Liver (tissue), 9 donors: ENCODE data around the gene LRRC25. TPM values are rescaled to one million over a fixed set of nuclear protein-coding genes. Genes with fewer than 3 reads are reported as not detected.

Experiments
- DNase-seq: peaks from one replicate; pipeline ENCODE4 v3.0.0-alpha.2; 2017; ENCODE audit warnings: low spot score
- H3K27ac ChIP-seq, 2 donors: one replicate each; pipeline ENCODE4 v1.7.0; 2013; ENCODE audit warnings: inconsistent platforms in 2 of 2, low read length in 2 of 2, control low read depth in 1 of 2, low read depth in 1 of 2, mild to moderate bottlenecking in 1 of 2
- H3K27me3 ChIP-seq, 4 donors: one replicate each; pipeline versions ENCODE4 v1.6.1 to v1.7.0; 2013; ENCODE audit warnings: low read length in 3 of 4, inconsistent platforms in 1 of 4, mild to moderate bottlenecking in 1 of 4, moderate library complexity in 1 of 4; ENCODE audit not compliant: control insufficient read depth in 4 of 4, insufficient read depth in 4 of 4
- H3K36me3 ChIP-seq, 4 donors: one replicate each; pipeline versions ENCODE4 v1.6.1 to v1.7.0; 2013; ENCODE audit warnings: low read length in 3 of 4, mild to moderate bottlenecking in 3 of 4, low read depth in 1 of 4, moderate library complexity in 1 of 4; ENCODE audit not compliant: control insufficient read depth in 4 of 4, insufficient read depth in 3 of 4
- H3K4me1 ChIP-seq, 4 donors: one replicate each; pipeline versions ENCODE4 v1.6.1 to v1.7.0; 2013; ENCODE audit warnings: low read length in 3 of 4, mild to moderate bottlenecking in 3 of 4, moderate library complexity in 1 of 4; ENCODE audit not compliant: control insufficient read depth in 4 of 4, insufficient read depth in 4 of 4
- H3K4me3 ChIP-seq, 3 donors: one replicate each; pipeline versions ENCODE4 v1.6.1 to v1.7.0; 2013; ENCODE audit warnings: low read length in 3 of 3, control low read depth in 1 of 3, low read depth in 1 of 3, mild to moderate bottlenecking in 1 of 3
- H3K9ac ChIP-seq, 2 donors: one replicate each; pipeline ENCODE4 v1.7.0; 2013; ENCODE audit warnings: low read length in 2 of 2, mild to moderate bottlenecking in 2 of 2, moderate library complexity in 2 of 2, control low read depth in 1 of 2, low read depth in 1 of 2
- H3K9me3 ChIP-seq, 4 donors: one replicate each; pipeline versions ENCODE4 v1.6.1 to v1.7.0; 2013; ENCODE audit warnings: low read length in 3 of 4; ENCODE audit not compliant: control insufficient read depth in 4 of 4
- ATF3 ChIP-seq: IDR thresholded peaks from 2 replicates; pipeline ENCODE4 v1.6.1; 2016; ENCODE audit warnings: antibody characterized with exemption
- CTCF ChIP-seq: fragments of 150-350 bp; IDR thresholded peaks from 2 replicates; pipeline ENCODE4 v1.5.1; 2017; ENCODE audit warnings: improper control_type of control experiment, low read depth, low read length; ENCODE audit not compliant: missing input control
- EGR1 ChIP-seq, 2 donors: IDR thresholded peaks; 2 replicates each; pipeline ENCODE4 v1.6.1; 2016 to 2018; ENCODE audit warnings: antibody characterized with exemption in 2 of 2, low read depth in 2 of 2
- FOXA1 ChIP-seq: IDR thresholded peaks from 2 replicates; pipeline ENCODE4 v1.6.1; 2016; ENCODE audit warnings: antibody characterized with exemption
- FOXA2 ChIP-seq: IDR thresholded peaks from 2 replicates; pipeline ENCODE4 v1.6.1; 2016; ENCODE audit warnings: antibody characterized with exemption
- GABPA ChIP-seq, 2 donors: IDR thresholded peaks in 1 of 2; conservative IDR thresholded peaks in 1 of 2; 2 replicates each; pipeline ENCODE4 v1.6.1; 2016; ENCODE audit warnings: antibody characterized with exemption in 2 of 2, mild to moderate bottlenecking in 1 of 2, moderate library complexity in 1 of 2
- HNF4A ChIP-seq, 2 donors: conservative IDR thresholded peaks; 2 replicates each; pipeline ENCODE4 v1.6.1; 2016; ENCODE audit warnings: antibody characterized with exemption in 2 of 2, mild to moderate bottlenecking in 2 of 2
- HNF4G ChIP-seq: IDR thresholded peaks from 2 replicates; pipeline ENCODE4 v1.6.1; 2016; ENCODE audit warnings: antibody characterized with exemption
- JUND ChIP-seq, 2 donors: IDR thresholded peaks; 2 replicates each; pipeline ENCODE4 v1.6.1; 2016; ENCODE audit warnings: antibody characterized with exemption in 2 of 2
- NR2F2 ChIP-seq: IDR thresholded peaks from 2 replicates; pipeline ENCODE4 v1.6.1; 2016; ENCODE audit warnings: antibody characterized with exemption
- RAD21 ChIP-seq, 2 donors: IDR thresholded peaks; 2 replicates each; pipeline ENCODE4 v1.6.1; 2016; ENCODE audit warnings: antibody characterized with exemption in 2 of 2, mild to moderate bottlenecking in 2 of 2
- RXRA ChIP-seq, 2 donors: IDR thresholded peaks; 2 replicates each; pipeline ENCODE4 v1.6.1; 2017 to 2018; ENCODE audit warnings: antibody characterized with exemption in 2 of 2, mild to moderate bottlenecking in 1 of 2
- SP1 ChIP-seq: IDR thresholded peaks from 2 replicates; pipeline ENCODE4 v1.6.1; 2018; ENCODE audit warnings: antibody characterized with exemption, mild to moderate bottlenecking
- TAF1 ChIP-seq: conservative IDR thresholded peaks from 2 replicates; pipeline ENCODE4 v1.6.1; 2016; ENCODE audit warnings: antibody characterized with exemption, mild to moderate bottlenecking
- YY1 ChIP-seq: IDR thresholded peaks from 2 replicates; pipeline ENCODE4 v1.6.1; 2016; ENCODE audit warnings: antibody characterized with exemption, mild to moderate bottlenecking
- WGBS: extraction: QIAGEN DNeasy Blood & Tissue Kit; methylation state at CpG from one replicate; pipeline ENCODE4 v1.1.7; 2013; 5-methylcytosine and 5-hydroxymethylcytosine counted together
- polyA plus RNA-seq, 2 donors: library from polyadenylated mRNA; stranded (reverse) in 1 of 2; unstranded in 1 of 2; fragments of 200-250 nt in 1 of 2; fragments of >200 nt in 1 of 2; fragmentation: Nextera tagmentation in 1 of 2; extraction: Ambion mirVana in 1 of 2; gene quantifications; one replicate each; pipeline versions ENCODE4 v1.2.1 to v1.2.3, GENCODE V29; 2013 to 2015
- total RNA-seq, 2 donors: library from RNA; depleted of rRNA; stranded (reverse); fragments of >200 nt; gene quantifications; one replicate each; pipeline ENCODE4 v1.2.3, GENCODE V29; 2014
- TF ChIP-seq, protein P1 (sequence below): IDR thresholded peaks from 2 replicates; pipeline ENCODE4 v1.6.1; 2016; ENCODE audit warnings: antibody characterized with exemption
- TF ChIP-seq, protein P2 (sequence below): IDR thresholded peaks from 2 replicates; pipeline ENCODE4 v1.6.1; 2016; ENCODE audit warnings: antibody characterized with exemption
- TF ChIP-seq, protein P3 (sequence below): IDR thresholded peaks from 2 replicates; pipeline ENCODE4 v1.6.1; 2016; ENCODE audit warnings: antibody characterized with exemption, mild to moderate bottlenecking
- donor health status: healthy.
- donor health status: healthy.
- donor health status: healthy.
- donor health status: healthy.
- donor health status: healthy.

The LRRC25 gene
- total and polyA plus RNA-seq, 4 donors, result 2.3 to 13.4 (median 6.9) TPM

DNA sequence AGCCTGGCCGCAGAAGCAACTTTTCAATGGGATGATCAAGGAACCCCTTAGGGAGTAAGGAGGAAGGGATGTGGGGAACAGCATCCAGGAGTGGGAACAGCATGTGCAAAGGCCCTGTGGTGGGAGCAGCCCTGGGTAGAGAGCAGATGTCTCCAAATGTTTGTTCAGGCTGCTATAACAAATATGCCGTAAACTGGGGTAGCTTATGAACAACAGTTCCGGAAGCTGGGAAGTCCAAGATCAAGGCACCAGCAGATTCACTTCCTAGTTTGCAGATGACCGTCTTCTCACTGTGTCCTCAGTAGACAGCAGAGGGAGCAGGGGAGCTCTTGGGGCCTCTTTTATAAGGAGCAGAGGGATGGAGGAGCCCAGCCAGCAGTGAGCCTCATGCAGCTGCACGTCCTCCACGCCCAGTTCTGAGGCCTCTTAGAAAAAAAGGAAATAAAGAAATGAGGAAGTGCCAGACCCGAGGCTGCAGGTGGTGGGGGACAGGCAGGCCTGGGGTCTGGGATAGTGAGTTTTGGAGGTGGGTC is 4.2 kb upstream of the LRRC25 start:
- no peaks in the 10 kb centered on the region for H3K9me3 ChIP-seq
- no peaks in the 10 kb centered on the region for H3K36me3 ChIP-seq
- peaks cover 9 to 32% (median 19%) of the 10 kb centered on the region in 4 donors for H3K4me1 ChIP-seq
- TF ChIP-seq, protein P1, sequence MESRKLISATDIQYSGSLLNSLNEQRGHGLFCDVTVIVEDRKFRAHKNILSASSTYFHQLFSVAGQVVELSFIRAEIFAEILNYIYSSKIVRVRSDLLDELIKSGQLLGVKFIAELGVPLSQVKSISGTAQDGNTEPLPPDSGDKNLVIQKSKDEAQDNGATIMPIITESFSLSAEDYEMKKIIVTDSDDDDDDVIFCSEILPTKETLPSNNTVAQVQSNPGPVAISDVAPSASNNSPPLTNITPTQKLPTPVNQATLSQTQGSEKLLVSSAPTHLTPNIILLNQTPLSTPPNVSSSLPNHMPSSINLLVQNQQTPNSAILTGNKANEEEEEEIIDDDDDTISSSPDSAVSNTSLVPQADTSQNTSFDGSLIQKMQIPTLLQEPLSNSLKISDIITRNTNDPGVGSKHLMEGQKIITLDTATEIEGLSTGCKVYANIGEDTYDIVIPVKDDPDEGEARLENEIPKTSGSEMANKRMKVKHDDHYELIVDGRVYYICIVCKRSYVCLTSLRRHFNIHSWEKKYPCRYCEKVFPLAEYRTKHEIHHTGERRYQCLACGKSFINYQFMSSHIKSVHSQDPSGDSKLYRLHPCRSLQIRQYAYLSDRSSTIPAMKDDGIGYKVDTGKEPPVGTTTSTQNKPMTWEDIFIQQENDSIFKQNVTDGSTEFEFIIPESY, result no peak
- TF ChIP-seq RAD21 (IDR thresholded peaks at IDR 0.05), result peak; percentile 26 to 37
- no peak for DNase-seq
- H3K9ac ChIP-seq, result no peak overlapping the region
- no peaks in the 10 kb centered on the region for H3K27me3 ChIP-seq
- no peak overlapping the region for H3K4me3 ChIP-seq
- WGBS, result 69% methylated on average over 7 of the region's 7 CpGs
- H3K27ac ChIP-seq, result no peak overlapping the region

GRCh38 chr19:18399008-18399407 is 1.6 kb upstream of the LRRC25 start:
- H3K27ac ChIP-seq, result peak overlapping the region; percentile 31 to 75
- no peak overlapping the region for H3K4me3 ChIP-seq
- H3K27me3 ChIP-seq, result no peaks in the 10 kb centered on the region
- H3K9me3 ChIP-seq, result no peaks in the 10 kb centered on the region
- TF ChIP-seq, protein P2, sequence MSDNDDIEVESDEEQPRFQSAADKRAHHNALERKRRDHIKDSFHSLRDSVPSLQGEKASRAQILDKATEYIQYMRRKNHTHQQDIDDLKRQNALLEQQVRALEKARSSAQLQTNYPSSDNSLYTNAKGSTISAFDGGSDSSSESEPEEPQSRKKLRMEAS, result peak; percentile 73
- TF ChIP-seq, protein P1, result peak; percentile 45
- TF ChIP-seq SP1, result peak; percentile 81
- TF ChIP-seq NR2F2, result no peak
- peak; percentile 48 for TF ChIP-seq YY1
- peak; percentile 27 to 38 for TF ChIP-seq RAD21 (IDR thresholded peaks at IDR 0.05)
- TF ChIP-seq RXRA (IDR thresholded peaks at IDR 0.05), result peak; percentile 83 to 92
- TF ChIP-seq FOXA2, result peak; percentile 79
- peak; percentile 42 to 73 for TF ChIP-seq HNF4A (conservative IDR thresholded peaks at IDR 0.05)
- no peak for TF ChIP-seq ATF3
- TF ChIP-seq CTCF, result no peak
- TF ChIP-seq TAF1, result no peak
- TF ChIP-seq HNF4G, result no peak
- TF ChIP-seq JUND (IDR thresholded peaks at IDR 0.05), result peak in 1 of 2 donors; percentile 45
- peak; percentile 69 for TF ChIP-seq FOXA1
- TF ChIP-seq EGR1 (IDR thresholded peaks at IDR 0.05; ENCODE audit: low read depth in 2 of 2), result peak in 1 of 2 donors; percentile 41
- no peak for TF ChIP-seq GABPA (IDR thresholded peaks at IDR 0.05 in 1 of 2, conservative IDR thresholded peaks at IDR 0.05 in 1 of 2)
- TF ChIP-seq, protein P3, sequence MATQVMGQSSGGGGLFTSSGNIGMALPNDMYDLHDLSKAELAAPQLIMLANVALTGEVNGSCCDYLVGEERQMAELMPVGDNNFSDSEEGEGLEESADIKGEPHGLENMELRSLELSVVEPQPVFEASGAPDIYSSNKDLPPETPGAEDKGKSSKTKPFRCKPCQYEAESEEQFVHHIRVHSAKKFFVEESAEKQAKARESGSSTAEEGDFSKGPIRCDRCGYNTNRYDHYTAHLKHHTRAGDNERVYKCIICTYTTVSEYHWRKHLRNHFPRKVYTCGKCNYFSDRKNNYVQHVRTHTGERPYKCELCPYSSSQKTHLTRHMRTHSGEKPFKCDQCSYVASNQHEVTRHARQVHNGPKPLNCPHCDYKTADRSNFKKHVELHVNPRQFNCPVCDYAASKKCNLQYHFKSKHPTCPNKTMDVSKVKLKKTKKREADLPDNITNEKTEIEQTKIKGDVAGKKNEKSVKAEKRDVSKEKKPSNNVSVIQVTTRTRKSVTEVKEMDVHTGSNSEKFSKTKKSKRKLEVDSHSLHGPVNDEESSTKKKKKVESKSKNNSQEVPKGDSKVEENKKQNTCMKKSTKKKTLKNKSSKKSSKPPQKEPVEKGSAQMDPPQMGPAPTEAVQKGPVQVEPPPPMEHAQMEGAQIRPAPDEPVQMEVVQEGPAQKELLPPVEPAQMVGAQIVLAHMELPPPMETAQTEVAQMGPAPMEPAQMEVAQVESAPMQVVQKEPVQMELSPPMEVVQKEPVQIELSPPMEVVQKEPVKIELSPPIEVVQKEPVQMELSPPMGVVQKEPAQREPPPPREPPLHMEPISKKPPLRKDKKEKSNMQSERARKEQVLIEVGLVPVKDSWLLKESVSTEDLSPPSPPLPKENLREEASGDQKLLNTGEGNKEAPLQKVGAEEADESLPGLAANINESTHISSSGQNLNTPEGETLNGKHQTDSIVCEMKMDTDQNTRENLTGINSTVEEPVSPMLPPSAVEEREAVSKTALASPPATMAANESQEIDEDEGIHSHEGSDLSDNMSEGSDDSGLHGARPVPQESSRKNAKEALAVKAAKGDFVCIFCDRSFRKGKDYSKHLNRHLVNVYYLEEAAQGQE, result peak; percentile 45
- DNase-seq, result no peak
- H3K36me3 ChIP-seq, result no peaks in the 10 kb centered on the region
- WGBS, result 13% methylated on average over 6 of the region's 6 CpGs
- H3K4me1 ChIP-seq, result peaks cover 12 to 37% (median 25%) of the 10 kb centered on the region in 4 donors
- H3K9ac ChIP-seq, result no peak overlapping the region
